NCI-H2171 treated with DMSO at 0.1 percent for 48 hours (cell line): ENCODE measurements around the gene ZMYM2.
A peak's percentile ranks its signal among the peaks of the same experiment; 100 is the strongest.
"Not testable (repeated sequence)": the region's sequence is repeated elsewhere in the genome, so short reads cannot be mapped to it uniquely, and the experiment has no call there.

ENCODE experiments used
- DNase-seq: peaks from one replicate; lab custom pipeline; 2025; lab: John Stamatoyannopoulos, UW

Gene ZMYM2

GRCh38 chr13:19958155-19959111 is at the start of gene ZMYM2:
TSS of gene ZMYM2 (plus strand) at chr13:19958727. CDS start at chr13:19993073, 34,346 bp downstream.
- DNase-seq: peak; percentile 73

GRCh38 chr13:19910336-19911072 is 48.0 kb upstream of the ZMYM2 start:
- DNase-seq: no peak

GRCh38 chr13:19927117-19927748 is 31.3 kb upstream of the ZMYM2 start:
- DNase-seq: peak; percentile 1

GRCh38 chr13:19940106-19940505 is 18.4 kb upstream of the ZMYM2 start:
- no peak for DNase-seq

GRCh38 chr13:19950374-19950773 is 8.2 kb upstream of the ZMYM2 start:
- DNase-seq: no peak

- no peak for DNase-seq
Observed at GRCh38 chr13:19952850-19953249, 5.7 kb upstream of the ZMYM2 start.

GRCh38 chr13:19955873-19956559 is 2.5 kb upstream of the ZMYM2 start:
- DNase-seq: no peak

- peak; percentile 70 for DNase-seq
Observed at GRCh38 chr13:19957320-19958154, 990 bp upstream of the ZMYM2 start.

GRCh38 chr13:19959141-19959830 is 759 bp downstream of the ZMYM2 start:
- DNase-seq: peak; percentile 30

- DNase-seq: peak; percentile 87
Observed at GRCh38 chr13:19959831-19960652, 1.5 kb downstream of the ZMYM2 start.

- DNase-seq: no peak
Observed at GRCh38 chr13:19960653-19960976, 2.1 kb downstream of the ZMYM2 start.

GRCh38 chr13:19961489-19961888 is 3.0 kb downstream of the ZMYM2 start:
- no peak for DNase-seq

GRCh38 chr13:19961924-19962323 is 3.4 kb downstream of the ZMYM2 start:
- no peak for DNase-seq

GRCh38 chr13:19962894-19963293 is 4.4 kb downstream of the ZMYM2 start:
- no peak for DNase-seq

- no peak for DNase-seq
Observed at GRCh38 chr13:19967621-19968020, 9.1 kb downstream of the ZMYM2 start.

- DNase-seq: not testable (repeated sequence)
Observed at GRCh38 chr13:19974498-19975009, 16.0 kb downstream of the ZMYM2 start.

- no peak for DNase-seq
Observed at GRCh38 chr13:19978831-19979437, 20.4 kb downstream of the ZMYM2 start.

- DNase-seq: no peak
Observed at GRCh38 chr13:19981685-19982238, 23.2 kb downstream of the ZMYM2 start.
